ENCODE data around the gene NFIB. TPM values are rescaled to one million over a fixed set of nuclear protein-coding genes. Genes with fewer than 3 reads are reported as not detected.

Gene NFIB
- total RNA-seq, 1 donor from 2014 or later, result 9.4 TPM

- Mint-ChIP-seq H3K36me3 (ENCODE audit: low read depth, unreplicated experiment) (no peaks in the 10 kb centered on the region), H3K4me1 (ENCODE audit: low read depth, unreplicated experiment) (peaks cover 16% of the 10 kb centered on the region), H3K27ac (ENCODE audit: unreplicated experiment) (no peak overlapping the region), H3K27me3 (ENCODE audit: low read depth, unreplicated experiment) (no peaks in the 10 kb centered on the region), H3K4me3 (ENCODE audit: unreplicated experiment) (no peak overlapping the region), H3K9me3 (ENCODE audit: unreplicated experiment) (no peaks in the 10 kb centered on the region)
- H3K36me3 ChIP-seq (ENCODE audit: insufficient read depth, low read length), result no peaks in the 10 kb centered on the region
- H3K4me2 ChIP-seq (ENCODE audit: low read length), result no peak overlapping the region
- no peaks in the 10 kb centered on the region for H3K79me2 ChIP-seq (ENCODE audit: insufficient read depth, low read length)
- no peaks in the 10 kb centered on the region for H4K20me1 ChIP-seq (ENCODE audit: insufficient read depth, low read length)
- no peak overlapping the region for H3K4me3 ChIP-seq (ENCODE audit: insufficient read depth, low read depth, low read length)
- no peaks in the 10 kb centered on the region for H3K9me3 ChIP-seq (ENCODE audit: insufficient read depth, low read depth, low read length)
- DNase-seq (ENCODE audit: low read depth), result no peak
- H3K9ac ChIP-seq (ENCODE audit: low read length), result no peak overlapping the region
- H2AFZ ChIP-seq (ENCODE audit: low read depth, low read length), result no peak overlapping the region
- TF ChIP-seq CTCF (IDR thresholded peaks at IDR 0.05; ENCODE audit: insufficient read depth, low read depth, low read length) (no peak), EZH2 (IDR thresholded peaks at IDR 0.05; ENCODE audit: insufficient read depth, low read length) (no peak)
- H3K4me1 ChIP-seq (ENCODE audit: insufficient read depth, low read length), result peaks cover 39% of the 10 kb centered on the region
- H3K27me3 ChIP-seq (ENCODE audit: insufficient read depth, low read length), result no peaks in the 10 kb centered on the region
- H3K27ac ChIP-seq (ENCODE audit: low read depth, low read length), result no peak overlapping the region
- FAIRE-seq, result no peak
These were observed 219.4 kb downstream of the NFIB start for GRCh38 chr9:14094491-14094890.

- Mint-ChIP-seq H3K4me3 (ENCODE audit: unreplicated experiment) (no peak overlapping the region), H3K27ac (ENCODE audit: unreplicated experiment) (no peak overlapping the region), H3K27me3 (ENCODE audit: low read depth, unreplicated experiment) (no peaks in the 10 kb centered on the region), H3K9me3 (ENCODE audit: unreplicated experiment) (no peaks in the 10 kb centered on the region), H3K36me3 (ENCODE audit: low read depth, unreplicated experiment) (no peaks in the 10 kb centered on the region), H3K4me1 (ENCODE audit: low read depth, unreplicated experiment) (peaks cover 12% of the 10 kb centered on the region)
- Histone ChIP-seq H3K79me2 (ENCODE audit: insufficient read depth, low read length) (no peaks in the 10 kb centered on the region), H2AFZ (ENCODE audit: low read depth, low read length) (no peak overlapping the region), H3K4me2 (ENCODE audit: low read length) (no peak overlapping the region), H4K20me1 (ENCODE audit: insufficient read depth, low read length) (no peaks in the 10 kb centered on the region), H3K9me3 (ENCODE audit: insufficient read depth, low read depth, low read length) (no peaks in the 10 kb centered on the region), H3K9ac (ENCODE audit: low read length) (no peak overlapping the region), H3K36me3 (ENCODE audit: insufficient read depth, low read length) (no peaks in the 10 kb centered on the region), H3K4me3 (ENCODE audit: insufficient read depth, low read depth, low read length) (no peak overlapping the region), H3K27me3 (ENCODE audit: insufficient read depth, low read length) (no peaks in the 10 kb centered on the region), H3K4me1 (ENCODE audit: insufficient read depth, low read length) (peaks cover 22% of the 10 kb centered on the region), H3K27ac (ENCODE audit: low read depth, low read length) (no peak overlapping the region)
- DNase-seq (ENCODE audit: low read depth) (peak; percentile 32), FAIRE-seq (no peak)
- no peak for TF ChIP-seq EZH2 (IDR thresholded peaks at IDR 0.05; ENCODE audit: insufficient read depth, low read length)
- no peak for TF ChIP-seq CTCF (IDR thresholded peaks at IDR 0.05; ENCODE audit: insufficient read depth, low read depth, low read length)
These were observed 221.6 kb downstream of the NFIB start for GRCh38 chr9:14092344-14092743.

- Mint-ChIP-seq H3K36me3 (ENCODE audit: low read depth, unreplicated experiment) (no peaks in the 10 kb centered on the region), H3K9me3 (ENCODE audit: unreplicated experiment) (no peaks in the 10 kb centered on the region), H3K27me3 (ENCODE audit: low read depth, unreplicated experiment) (no peaks in the 10 kb centered on the region), H3K27ac (ENCODE audit: unreplicated experiment) (no peak overlapping the region), H3K4me1 (ENCODE audit: low read depth, unreplicated experiment) (peaks cover 8% of the 10 kb centered on the region), H3K4me3 (ENCODE audit: unreplicated experiment) (no peak overlapping the region)
- H4K20me1 ChIP-seq (ENCODE audit: insufficient read depth, low read length), result no peaks in the 10 kb centered on the region
- H3K4me1 ChIP-seq (ENCODE audit: insufficient read depth, low read length), result no peaks in the 10 kb centered on the region
- no peaks in the 10 kb centered on the region for H3K27me3 ChIP-seq (ENCODE audit: insufficient read depth, low read length)
- H3K27ac ChIP-seq (ENCODE audit: low read depth, low read length), result no peak overlapping the region
- H3K4me2 ChIP-seq (ENCODE audit: low read length), result no peak overlapping the region
- H3K4me3 ChIP-seq (ENCODE audit: insufficient read depth, low read depth, low read length), result no peak overlapping the region
- DNase-seq (ENCODE audit: low read depth) (peak; percentile 57), FAIRE-seq (no peak)
- H3K36me3 ChIP-seq (ENCODE audit: insufficient read depth, low read length), result no peaks in the 10 kb centered on the region
- no peaks in the 10 kb centered on the region for H3K9me3 ChIP-seq (ENCODE audit: insufficient read depth, low read depth, low read length)
- H3K9ac ChIP-seq (ENCODE audit: low read length), result no peak overlapping the region
- H2AFZ ChIP-seq (ENCODE audit: low read depth, low read length), result no peak overlapping the region
- no peak for TF ChIP-seq CTCF (IDR thresholded peaks at IDR 0.05; ENCODE audit: insufficient read depth, low read depth, low read length)
- TF ChIP-seq EZH2 (IDR thresholded peaks at IDR 0.05; ENCODE audit: insufficient read depth, low read length), result no peak
- no peaks in the 10 kb centered on the region for H3K79me2 ChIP-seq (ENCODE audit: insufficient read depth, low read length)
These were observed 224.7 kb downstream of the NFIB start for GRCh38 chr9:14089051-14089803.
